ENCODE measurements around the gene RHOB.
"Not testable (repeated sequence)": the region's sequence is repeated elsewhere in the genome, so short reads cannot be mapped to it uniquely, and the experiment has no call there.

Gene RHOB

DNA sequence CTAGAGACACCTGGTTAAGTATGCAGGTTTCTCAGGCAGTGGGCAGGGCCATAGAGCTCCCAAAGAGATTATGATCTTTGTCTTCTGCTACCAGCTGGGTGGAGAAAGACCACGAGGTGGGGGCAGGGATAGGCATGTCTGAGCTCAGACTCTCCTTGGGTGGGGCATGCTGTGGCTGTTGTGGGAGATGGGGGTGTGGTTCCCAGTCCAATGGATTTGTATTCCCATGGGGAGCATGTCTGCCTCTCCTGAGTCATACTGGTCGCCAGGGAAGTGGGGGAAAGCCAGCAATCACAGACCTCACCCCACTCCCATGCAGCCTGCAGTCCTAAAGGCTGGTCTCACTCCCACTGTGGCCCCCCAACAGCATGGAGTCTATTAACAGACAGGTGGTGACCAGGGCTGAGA lies 31.4 kb upstream of the RHOB start:
- no peak overlapping the region for H3K4me3 ChIP-seq (ENCODE audit: control insufficient read depth, low read depth, low read length)
- TF ChIP-seq, protein P1, sequence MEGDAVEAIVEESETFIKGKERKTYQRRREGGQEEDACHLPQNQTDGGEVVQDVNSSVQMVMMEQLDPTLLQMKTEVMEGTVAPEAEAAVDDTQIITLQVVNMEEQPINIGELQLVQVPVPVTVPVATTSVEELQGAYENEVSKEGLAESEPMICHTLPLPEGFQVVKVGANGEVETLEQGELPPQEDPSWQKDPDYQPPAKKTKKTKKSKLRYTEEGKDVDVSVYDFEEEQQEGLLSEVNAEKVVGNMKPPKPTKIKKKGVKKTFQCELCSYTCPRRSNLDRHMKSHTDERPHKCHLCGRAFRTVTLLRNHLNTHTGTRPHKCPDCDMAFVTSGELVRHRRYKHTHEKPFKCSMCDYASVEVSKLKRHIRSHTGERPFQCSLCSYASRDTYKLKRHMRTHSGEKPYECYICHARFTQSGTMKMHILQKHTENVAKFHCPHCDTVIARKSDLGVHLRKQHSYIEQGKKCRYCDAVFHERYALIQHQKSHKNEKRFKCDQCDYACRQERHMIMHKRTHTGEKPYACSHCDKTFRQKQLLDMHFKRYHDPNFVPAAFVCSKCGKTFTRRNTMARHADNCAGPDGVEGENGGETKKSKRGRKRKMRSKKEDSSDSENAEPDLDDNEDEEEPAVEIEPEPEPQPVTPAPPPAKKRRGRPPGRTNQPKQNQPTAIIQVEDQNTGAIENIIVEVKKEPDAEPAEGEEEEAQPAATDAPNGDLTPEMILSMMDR (conservative IDR thresholded peaks at IDR 0.05; ENCODE audit: control insufficient read depth, insufficient read depth, low read depth, low read length): no peak
- DNase-seq (ENCODE audit: low read depth): peak; percentile 53

DNA sequence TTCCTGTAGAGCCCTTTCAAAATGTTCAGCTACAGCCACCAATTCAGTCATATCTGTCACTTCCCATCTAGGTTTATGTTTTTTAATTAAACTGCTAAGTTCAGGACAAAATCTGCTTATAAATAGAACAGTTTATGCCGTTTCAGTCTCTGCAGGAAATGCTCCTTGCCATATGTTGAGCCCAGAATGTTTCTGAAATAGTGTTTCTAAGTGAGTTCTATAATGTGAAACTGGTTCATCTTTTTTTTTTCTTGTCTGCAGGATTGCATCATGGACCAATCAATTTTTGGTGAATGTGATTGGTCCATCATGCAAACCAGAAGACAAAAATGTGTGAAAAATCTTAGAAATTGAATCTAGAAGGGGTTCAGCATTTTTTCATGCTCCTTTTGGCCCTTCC lies 30.2 kb upstream of the RHOB start:
- H3K4me3 ChIP-seq (ENCODE audit: control insufficient read depth, low read depth, low read length): no peak overlapping the region
- TF ChIP-seq, protein P1 (conservative IDR thresholded peaks at IDR 0.05; ENCODE audit: control insufficient read depth, insufficient read depth, low read depth, low read length): no peak
- DNase-seq (ENCODE audit: low read depth): no peak

DNA sequence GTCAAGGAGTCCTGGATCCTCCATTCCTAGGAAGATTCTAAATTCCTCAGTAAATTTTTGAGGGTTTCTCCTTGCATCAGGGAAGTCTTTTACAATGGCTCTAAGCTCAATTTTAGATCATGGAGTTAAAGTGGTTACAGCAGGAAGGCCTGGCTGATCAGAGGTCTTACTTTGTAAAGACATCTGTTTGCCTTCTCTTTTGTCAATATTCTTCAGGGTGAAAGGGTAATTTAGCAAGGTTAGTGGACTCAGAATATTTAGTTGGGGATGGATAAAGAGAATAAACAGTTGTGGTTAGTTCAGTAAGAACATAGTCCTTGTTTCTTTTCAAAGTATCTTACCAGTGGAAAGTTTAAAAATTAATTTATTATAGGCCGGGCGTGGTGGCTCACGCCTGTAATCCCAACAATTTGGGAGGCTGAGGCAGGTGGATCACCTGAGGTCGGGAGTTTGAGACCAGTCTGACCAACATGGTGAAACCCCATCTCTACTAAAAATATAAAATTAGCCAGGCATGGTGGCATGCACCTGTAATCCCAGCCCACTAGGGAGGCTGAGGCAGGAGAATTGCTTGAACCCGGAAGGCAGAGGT lies 29.5 kb upstream of the RHOB start:
- not testable (repeated sequence) for H3K4me3 ChIP-seq (ENCODE audit: control insufficient read depth, low read depth, low read length); DNase-seq (ENCODE audit: low read depth)

DNA sequence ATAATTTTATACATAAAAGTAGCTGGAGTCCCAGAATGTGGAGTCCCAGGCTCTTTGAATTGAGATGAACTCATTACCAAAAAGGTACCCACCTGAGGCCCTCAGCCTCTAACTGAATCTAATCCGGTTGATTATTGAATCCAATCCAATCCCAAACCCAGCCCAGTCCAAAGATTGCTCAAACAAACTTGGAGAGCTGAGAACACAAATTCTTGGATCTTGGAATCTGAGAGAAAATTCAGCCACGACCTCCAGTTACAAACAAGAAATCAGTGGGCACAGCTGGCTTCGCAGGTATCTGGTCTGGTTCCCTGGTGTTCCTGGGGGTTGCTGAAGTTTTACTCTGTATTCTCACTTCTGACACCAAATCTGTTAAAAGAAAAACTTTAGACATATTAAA lies 28.4 kb upstream of the RHOB start:
- TF ChIP-seq, protein P1 (conservative IDR thresholded peaks at IDR 0.05; ENCODE audit: control insufficient read depth, insufficient read depth, low read depth, low read length): no peak
- no peak overlapping the region for H3K4me3 ChIP-seq (ENCODE audit: control insufficient read depth, low read depth, low read length)
- no peak for DNase-seq (ENCODE audit: low read depth)

DNA sequence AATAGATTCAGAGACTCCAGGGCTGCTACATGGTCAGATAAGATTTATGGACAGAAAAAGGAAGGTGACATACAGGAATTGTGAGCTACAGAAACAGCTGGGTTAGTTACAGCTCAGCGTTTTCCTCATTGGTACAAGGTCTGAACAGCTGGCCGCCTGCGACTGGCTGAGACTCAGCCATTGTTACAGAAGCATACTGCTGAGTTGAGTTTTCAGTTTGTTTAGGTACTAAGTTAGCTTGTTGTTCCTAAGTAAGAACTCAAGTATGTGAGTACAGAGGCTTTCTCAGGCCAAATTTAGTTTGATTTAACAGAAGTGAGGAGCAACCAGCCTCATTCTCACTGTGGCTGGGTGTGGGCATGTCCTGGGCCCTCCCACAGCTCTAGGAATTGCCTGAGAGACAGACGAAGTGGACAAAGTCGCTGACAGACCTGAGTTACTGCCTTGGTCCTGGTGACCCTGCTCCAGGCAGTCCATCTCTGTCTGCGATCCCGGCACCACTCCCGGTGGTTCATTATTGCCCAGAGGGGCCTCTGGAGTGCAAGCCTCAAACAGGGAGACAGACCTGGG lies 27.8 kb upstream of the RHOB start:
- TF ChIP-seq, protein P1 (conservative IDR thresholded peaks at IDR 0.05; ENCODE audit: control insufficient read depth, insufficient read depth, low read depth, low read length): no peak
- H3K4me3 ChIP-seq (ENCODE audit: control insufficient read depth, low read depth, low read length): no peak overlapping the region
- peak; percentile 59 for DNase-seq (ENCODE audit: low read depth)

DNA sequence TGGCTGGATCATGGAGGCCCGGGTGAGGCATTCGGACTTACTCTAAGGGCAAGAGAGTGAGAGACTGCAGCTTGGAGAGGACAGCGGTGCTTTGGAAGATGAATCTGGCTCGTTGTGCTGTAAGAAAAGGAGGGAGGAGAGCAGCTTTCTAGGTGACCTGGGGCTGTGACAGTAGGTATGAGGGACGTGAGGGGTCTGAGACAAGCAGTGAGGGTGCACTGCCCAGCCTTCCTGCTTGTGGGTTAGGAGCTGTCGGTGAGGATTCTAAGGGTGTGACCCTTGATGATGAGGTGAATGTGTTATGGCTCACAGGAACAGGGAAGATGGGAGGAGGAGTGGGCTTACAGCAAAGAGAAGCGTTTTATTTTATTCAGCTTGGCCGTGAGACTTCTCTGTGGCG lies 27.1 kb upstream of the RHOB start:
- no peak overlapping the region for H3K4me3 ChIP-seq (ENCODE audit: control insufficient read depth, low read depth, low read length)
- TF ChIP-seq, protein P1 (conservative IDR thresholded peaks at IDR 0.05; ENCODE audit: control insufficient read depth, insufficient read depth, low read depth, low read length): no peak
- DNase-seq (ENCODE audit: low read depth): no peak

DNA sequence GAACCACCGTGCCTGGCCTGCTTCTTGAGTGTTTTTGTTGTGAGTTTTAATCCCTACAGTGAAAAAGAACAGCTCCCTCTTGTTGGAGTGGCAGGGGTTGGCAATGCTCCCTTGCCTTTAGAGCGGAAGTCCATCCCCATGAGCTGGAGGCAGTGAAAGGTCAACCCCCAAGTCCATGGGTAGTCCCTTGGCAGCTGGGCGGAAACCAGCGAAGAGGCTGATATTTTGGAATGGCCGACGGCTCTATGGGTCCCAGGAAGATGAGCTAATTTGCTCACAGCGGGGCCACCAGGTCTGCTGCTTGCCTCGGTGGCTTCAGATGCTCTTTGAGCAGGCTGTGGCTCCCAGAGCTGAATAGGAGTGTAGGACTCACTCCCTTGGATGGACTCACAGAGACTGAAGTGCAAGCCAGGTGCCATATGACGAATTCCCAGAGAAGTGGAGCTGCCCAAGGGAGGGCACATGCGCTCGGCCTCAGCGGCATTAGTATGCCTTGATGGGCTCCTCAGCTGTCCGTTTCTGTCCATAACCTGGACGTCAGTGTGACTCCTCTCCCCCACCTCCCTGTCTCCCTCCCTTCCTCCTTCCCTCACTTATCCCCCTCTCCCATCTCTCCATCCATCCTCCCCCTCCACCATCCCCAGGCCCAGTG lies 25.4 kb upstream of the RHOB start:
- TF ChIP-seq, protein P1 (conservative IDR thresholded peaks at IDR 0.05; ENCODE audit: control insufficient read depth, insufficient read depth, low read depth, low read length): no peak
- no peak overlapping the region for H3K4me3 ChIP-seq (ENCODE audit: control insufficient read depth, low read depth, low read length)
- DNase-seq (ENCODE audit: low read depth): no peak

Measured in fibroblast of mammary gland (primary cell).